GM10266 (cell line): Measurements from ENCODE around the gene UNC5B.
"Not testable (repeated sequence)": the region's sequence is repeated elsewhere in the genome, so short reads cannot be mapped to it uniquely, and the experiment has no call there.

Source experiments
- DNase-seq: peaks from one replicate; pipeline ENCODE4 v3.0.0; 2012; ENCODE audit errors: extremely low spot score
- CTCF ChIP-seq: IDR thresholded peaks from 2 replicates; pipeline ENCODE4 v1.5.1; 2012; ENCODE audit warnings: mild to moderate bottlenecking, low read depth; ENCODE audit not compliant: control insufficient read depth, insufficient read depth; ENCODE audit errors: missing control alignments

Gene UNC5B

GRCh38 chr10:71218046-71218650 lies 5.8 kb downstream of the UNC5B start:
- DNase-seq: no peak
- no peak for TF ChIP-seq CTCF

GRCh38 chr10:71218651-71219050 lies 6.3 kb downstream of the UNC5B start:
- TF ChIP-seq CTCF: no peak
- DNase-seq: no peak

GRCh38 chr10:71219236-71219917 lies 7.0 kb downstream of the UNC5B start:
- not testable (repeated sequence) for DNase-seq

- TF ChIP-seq CTCF: no peak
- no peak for DNase-seq
Observed at GRCh38 chr10:71219918-71220688, 7.7 kb downstream of the UNC5B start.

- no peak for TF ChIP-seq CTCF
- no peak for DNase-seq
Observed at GRCh38 chr10:71220689-71221540, 8.5 kb downstream of the UNC5B start.

- no peak for TF ChIP-seq CTCF
Observed at GRCh38 chr10:71221586-71222202, 9.3 kb downstream of the UNC5B start.

GRCh38 chr10:71222601-71223346 lies 10.4 kb downstream of the UNC5B start:
- TF ChIP-seq CTCF: no peak
- no peak for DNase-seq

More at GRCh38 chr10:71221586-71222202, 9.3 kb downstream of the UNC5B start:
- DNase-seq: no peak
